HepG2 (cell line): ENCODE measurements around the gene ZBTB46.

ENCODE experiments used
- ATF1 ChIP-seq: IDR thresholded peaks from 2 replicates; pipeline ENCODE4 v1.6.1; 2016; ENCODE audit warnings: mild to moderate bottlenecking, control low read depth
- MYC ChIP-seq: sonication (generic); formaldehyde crosslinking; IDR thresholded peaks from 2 replicates; pipeline ENCODE4 v1.9.0; 2021; ENCODE audit warnings: missing genetic modification reagents, borderline replicate concordance
- POLR2A ChIP-seq, 2 experiments: IDR thresholded peaks; 2 replicates each; pipeline ENCODE4 v1.6.1; 2011; ENCODE audit warnings: low read depth in 2 of 2, low read length in 2 of 2, mild to moderate bottlenecking in 1 of 2, moderate library complexity in 1 of 2; ENCODE audit not compliant: insufficient read depth in 1 of 2
- ZNF674 ChIP-seq: sonication (generic); formaldehyde crosslinking; IDR thresholded peaks from 2 replicates; pipeline ENCODE4 v1.5.0; 2020; ENCODE audit warnings: low read depth, mild to moderate bottlenecking, missing genetic modification reagents
- ZNF788 ChIP-seq: sonication (generic); formaldehyde crosslinking; IDR thresholded peaks from 2 replicates; pipeline ENCODE4 v1.5.0; 2020; ENCODE audit warnings: mild to moderate bottlenecking, missing genetic modification reagents, borderline replicate concordance
- TF ChIP-seq, protein P1 (sequence below): sonication (generic); formaldehyde crosslinking; IDR thresholded peaks from 2 replicates; pipeline ENCODE4 v1.5.0; 2020; ENCODE audit warnings: mild to moderate bottlenecking, missing genetic modification reagents, moderate library complexity
- TF ChIP-seq, protein P2 (sequence below): sonication (generic); formaldehyde crosslinking; IDR thresholded peaks from 2 replicates; pipeline ENCODE4 v1.4.0; 2020; ENCODE audit warnings: mild to moderate bottlenecking, missing genetic modification reagents
- TF ChIP-seq, protein P3 (sequence below): sonication (generic); formaldehyde crosslinking; IDR thresholded peaks from 2 replicates; pipeline ENCODE4 v1.5.0; 2020; ENCODE audit warnings: mild to moderate bottlenecking, missing genetic modification reagents
- TF ChIP-seq, protein P4 (sequence below), 2 experiments: fragments of 450-650 bp in 1 of 2; sonication (generic) in 1 of 2; formaldehyde crosslinking in 1 of 2; IDR thresholded peaks; 2 replicates each; pipeline versions ENCODE4 v1.6.1 to v1.8.0; 2016 to 2022; ENCODE audit warnings: antibody characterized with exemption in 1 of 2, mild to moderate bottlenecking in 1 of 2, missing genetic modification reagents in 1 of 2

DNA sequence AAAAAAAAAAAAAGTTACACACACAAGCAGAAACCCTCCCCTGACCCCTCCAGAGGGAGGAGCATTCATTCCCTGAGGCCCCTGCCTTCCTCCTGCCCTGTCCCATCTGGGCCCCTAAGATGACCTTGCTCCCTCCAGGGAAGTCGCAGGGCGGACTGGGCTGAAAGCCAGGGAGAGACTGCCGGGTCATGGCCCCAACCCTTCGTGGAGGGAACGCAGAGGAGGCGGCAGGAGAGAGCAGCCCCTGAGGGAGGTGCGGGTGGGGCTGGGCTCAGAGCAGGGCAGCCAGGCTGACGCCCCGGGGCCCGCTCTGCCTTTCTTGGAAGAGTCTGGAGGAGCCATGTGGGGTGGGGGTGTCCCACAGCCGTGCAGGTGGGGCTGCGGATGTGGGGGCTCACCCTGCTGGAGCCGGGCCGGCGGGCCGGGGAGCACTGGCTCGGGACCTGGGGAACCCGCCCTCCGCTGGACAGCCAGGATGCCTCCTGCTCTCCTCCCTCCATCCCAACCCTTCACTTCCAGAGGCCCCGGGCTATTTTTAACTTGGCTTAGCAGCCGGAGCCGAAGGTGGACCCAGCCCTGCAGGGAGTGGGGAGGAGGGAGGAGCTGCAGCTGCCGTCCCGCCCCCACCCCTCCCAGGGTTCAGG lies 15.2 kb upstream of the ZBTB46 start:
- no peak for TF ChIP-seq MYC (CRISPR knock-in tag)
- TF ChIP-seq, protein P1, sequence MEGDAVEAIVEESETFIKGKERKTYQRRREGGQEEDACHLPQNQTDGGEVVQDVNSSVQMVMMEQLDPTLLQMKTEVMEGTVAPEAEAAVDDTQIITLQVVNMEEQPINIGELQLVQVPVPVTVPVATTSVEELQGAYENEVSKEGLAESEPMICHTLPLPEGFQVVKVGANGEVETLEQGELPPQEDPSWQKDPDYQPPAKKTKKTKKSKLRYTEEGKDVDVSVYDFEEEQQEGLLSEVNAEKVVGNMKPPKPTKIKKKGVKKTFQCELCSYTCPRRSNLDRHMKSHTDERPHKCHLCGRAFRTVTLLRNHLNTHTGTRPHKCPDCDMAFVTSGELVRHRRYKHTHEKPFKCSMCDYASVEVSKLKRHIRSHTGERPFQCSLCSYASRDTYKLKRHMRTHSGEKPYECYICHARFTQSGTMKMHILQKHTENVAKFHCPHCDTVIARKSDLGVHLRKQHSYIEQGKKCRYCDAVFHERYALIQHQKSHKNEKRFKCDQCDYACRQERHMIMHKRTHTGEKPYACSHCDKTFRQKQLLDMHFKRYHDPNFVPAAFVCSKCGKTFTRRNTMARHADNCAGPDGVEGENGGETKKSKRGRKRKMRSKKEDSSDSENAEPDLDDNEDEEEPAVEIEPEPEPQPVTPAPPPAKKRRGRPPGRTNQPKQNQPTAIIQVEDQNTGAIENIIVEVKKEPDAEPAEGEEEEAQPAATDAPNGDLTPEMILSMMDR, result peak; percentile 30
- TF ChIP-seq, protein P2, sequence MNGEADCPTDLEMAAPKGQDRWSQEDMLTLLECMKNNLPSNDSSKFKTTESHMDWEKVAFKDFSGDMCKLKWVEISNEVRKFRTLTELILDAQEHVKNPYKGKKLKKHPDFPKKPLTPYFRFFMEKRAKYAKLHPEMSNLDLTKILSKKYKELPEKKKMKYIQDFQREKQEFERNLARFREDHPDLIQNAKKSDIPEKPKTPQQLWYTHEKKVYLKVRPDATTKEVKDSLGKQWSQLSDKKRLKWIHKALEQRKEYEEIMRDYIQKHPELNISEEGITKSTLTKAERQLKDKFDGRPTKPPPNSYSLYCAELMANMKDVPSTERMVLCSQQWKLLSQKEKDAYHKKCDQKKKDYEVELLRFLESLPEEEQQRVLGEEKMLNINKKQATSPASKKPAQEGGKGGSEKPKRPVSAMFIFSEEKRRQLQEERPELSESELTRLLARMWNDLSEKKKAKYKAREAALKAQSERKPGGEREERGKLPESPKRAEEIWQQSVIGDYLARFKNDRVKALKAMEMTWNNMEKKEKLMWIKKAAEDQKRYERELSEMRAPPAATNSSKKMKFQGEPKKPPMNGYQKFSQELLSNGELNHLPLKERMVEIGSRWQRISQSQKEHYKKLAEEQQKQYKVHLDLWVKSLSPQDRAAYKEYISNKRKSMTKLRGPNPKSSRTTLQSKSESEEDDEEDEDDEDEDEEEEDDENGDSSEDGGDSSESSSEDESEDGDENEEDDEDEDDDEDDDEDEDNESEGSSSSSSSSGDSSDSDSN (CRISPR knock-in tag), result peak; percentile 74
- peak; percentile 74; the same call in 1 of the 2 replicates for TF ChIP-seq ZNF788
- TF ChIP-seq ATF1 (CRISPR knock-in tag), result no peak
- TF ChIP-seq ZNF674, result no peak
- TF ChIP-seq, protein P3, sequence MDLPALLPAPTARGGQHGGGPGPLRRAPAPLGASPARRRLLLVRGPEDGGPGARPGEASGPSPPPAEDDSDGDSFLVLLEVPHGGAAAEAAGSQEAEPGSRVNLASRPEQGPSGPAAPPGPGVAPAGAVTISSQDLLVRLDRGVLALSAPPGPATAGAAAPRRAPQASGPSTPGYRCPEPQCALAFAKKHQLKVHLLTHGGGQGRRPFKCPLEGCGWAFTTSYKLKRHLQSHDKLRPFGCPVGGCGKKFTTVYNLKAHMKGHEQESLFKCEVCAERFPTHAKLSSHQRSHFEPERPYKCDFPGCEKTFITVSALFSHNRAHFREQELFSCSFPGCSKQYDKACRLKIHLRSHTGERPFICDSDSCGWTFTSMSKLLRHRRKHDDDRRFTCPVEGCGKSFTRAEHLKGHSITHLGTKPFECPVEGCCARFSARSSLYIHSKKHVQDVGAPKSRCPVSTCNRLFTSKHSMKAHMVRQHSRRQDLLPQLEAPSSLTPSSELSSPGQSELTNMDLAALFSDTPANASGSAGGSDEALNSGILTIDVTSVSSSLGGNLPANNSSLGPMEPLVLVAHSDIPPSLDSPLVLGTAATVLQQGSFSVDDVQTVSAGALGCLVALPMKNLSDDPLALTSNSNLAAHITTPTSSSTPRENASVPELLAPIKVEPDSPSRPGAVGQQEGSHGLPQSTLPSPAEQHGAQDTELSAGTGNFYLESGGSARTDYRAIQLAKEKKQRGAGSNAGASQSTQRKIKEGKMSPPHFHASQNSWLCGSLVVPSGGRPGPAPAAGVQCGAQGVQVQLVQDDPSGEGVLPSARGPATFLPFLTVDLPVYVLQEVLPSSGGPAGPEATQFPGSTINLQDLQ (CRISPR knock-in tag), result no peak
- no peak for TF ChIP-seq POLR2A (IDR thresholded peaks at IDR 0.05; ENCODE audit: insufficient read depth in 1 of 2, low read depth in 2 of 2, low read length in 2 of 2)
- TF ChIP-seq, protein P4, sequence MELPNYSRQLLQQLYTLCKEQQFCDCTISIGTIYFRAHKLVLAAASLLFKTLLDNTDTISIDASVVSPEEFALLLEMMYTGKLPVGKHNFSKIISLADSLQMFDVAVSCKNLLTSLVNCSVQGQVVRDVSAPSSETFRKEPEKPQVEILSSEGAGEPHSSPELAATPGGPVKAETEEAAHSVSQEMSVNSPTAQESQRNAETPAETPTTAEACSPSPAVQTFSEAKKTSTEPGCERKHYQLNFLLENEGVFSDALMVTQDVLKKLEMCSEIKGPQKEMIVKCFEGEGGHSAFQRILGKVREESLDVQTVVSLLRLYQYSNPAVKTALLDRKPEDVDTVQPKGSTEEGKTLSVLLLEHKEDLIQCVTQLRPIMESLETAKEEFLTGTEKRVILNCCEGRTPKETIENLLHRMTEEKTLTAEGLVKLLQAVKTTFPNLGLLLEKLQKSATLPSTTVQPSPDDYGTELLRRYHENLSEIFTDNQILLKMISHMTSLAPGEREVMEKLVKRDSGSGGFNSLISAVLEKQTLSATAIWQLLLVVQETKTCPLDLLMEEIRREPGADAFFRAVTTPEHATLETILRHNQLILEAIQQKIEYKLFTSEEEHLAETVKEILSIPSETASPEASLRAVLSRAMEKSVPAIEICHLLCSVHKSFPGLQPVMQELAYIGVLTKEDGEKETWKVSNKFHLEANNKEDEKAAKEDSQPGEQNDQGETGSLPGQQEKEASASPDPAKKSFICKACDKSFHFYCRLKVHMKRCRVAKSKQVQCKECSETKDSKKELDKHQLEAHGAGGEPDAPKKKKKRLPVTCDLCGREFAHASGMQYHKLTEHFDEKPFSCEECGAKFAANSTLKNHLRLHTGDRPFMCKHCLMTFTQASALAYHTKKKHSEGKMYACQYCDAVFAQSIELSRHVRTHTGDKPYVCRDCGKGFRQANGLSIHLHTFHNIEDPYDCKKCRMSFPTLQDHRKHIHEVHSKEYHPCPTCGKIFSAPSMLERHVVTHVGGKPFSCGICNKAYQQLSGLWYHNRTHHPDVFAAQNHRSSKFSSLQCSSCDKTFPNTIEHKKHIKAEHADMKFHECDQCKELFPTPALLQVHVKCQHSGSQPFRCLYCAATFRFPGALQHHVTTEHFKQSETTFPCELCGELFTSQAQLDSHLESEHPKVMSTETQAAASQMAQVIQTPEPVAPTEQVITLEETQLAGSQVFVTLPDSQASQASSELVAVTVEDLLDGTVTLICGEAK (IDR thresholded peaks at IDR 0.05), result no peak
- TF ChIP-seq, protein P4 (CRISPR knock-in tag; IDR thresholded peaks at IDR 0.05), result no peak
